Neural cell (in vitro differentiated cells): ENCODE results near the gene PCDHB14.
"Not testable (repeated sequence)": the region's sequence is repeated elsewhere in the genome, so short reads cannot be mapped to it uniquely, and the experiment has no call there.

Source experiments
- EP300 ChIP-seq: fragments of 450-650 bp; conservative IDR thresholded peaks from 2 replicates; pipeline ENCODE4 v1.6.1; 2014; ENCODE audit warnings: antibody characterized with exemption, mild to moderate bottlenecking, moderate library complexity; ENCODE audit not compliant: poor library complexity, severe bottlenecking
- EZH2 ChIP-seq: fragments of 200-600, 300-800 bp; shearing (Covaris generic), sonication (generic); IDR thresholded peaks from 2 replicates; pipeline ENCODE4 v1.6.1; 2014; ENCODE audit warnings: antibody characterized with exemption, low read length, borderline replicate concordance, mild to moderate bottlenecking; ENCODE audit not compliant: insufficient read depth, poor library complexity, severe bottlenecking
- MXI1 ChIP-seq: fragments of 450-650 bp; conservative IDR thresholded peaks from 2 replicates; pipeline ENCODE4 v1.6.1; 2014; ENCODE audit warnings: antibody characterized with exemption, mild to moderate bottlenecking; ENCODE audit not compliant: poor library complexity, severe bottlenecking
- POLR2AphosphoS5 ChIP-seq: IDR thresholded peaks from 2 replicates; pipeline ENCODE4 v1.6.1; 2012
- RAD21 ChIP-seq: fragments of 450-650 bp; conservative IDR thresholded peaks from 2 replicates; pipeline ENCODE4 v1.6.1; 2014; ENCODE audit warnings: antibody characterized with exemption, mild to moderate bottlenecking, moderate library complexity
- SMC3 ChIP-seq: fragments of 450-650 bp; conservative IDR thresholded peaks from 2 replicates; pipeline ENCODE4 v1.6.1; 2014; ENCODE audit warnings: antibody characterized with exemption, mild to moderate bottlenecking, moderate library complexity; ENCODE audit not compliant: poor library complexity
- TAF1 ChIP-seq: IDR thresholded peaks from 2 replicates; pipeline ENCODE4 v1.6.1; 2012; ENCODE audit warnings: low read depth
- TF ChIP-seq, protein P1 (sequence below): IDR thresholded peaks from 2 replicates; pipeline ENCODE4 v1.6.1; 2012; ENCODE audit warnings: borderline replicate concordance
- TF ChIP-seq, protein P2 (sequence below): fragments of 450-650 bp; IDR thresholded peaks from 2 replicates; pipeline ENCODE4 v1.5.1; 2014; ENCODE audit warnings: antibody characterized with exemption, mild to moderate bottlenecking, moderate library complexity; ENCODE audit not compliant: poor library complexity, severe bottlenecking

DNA sequence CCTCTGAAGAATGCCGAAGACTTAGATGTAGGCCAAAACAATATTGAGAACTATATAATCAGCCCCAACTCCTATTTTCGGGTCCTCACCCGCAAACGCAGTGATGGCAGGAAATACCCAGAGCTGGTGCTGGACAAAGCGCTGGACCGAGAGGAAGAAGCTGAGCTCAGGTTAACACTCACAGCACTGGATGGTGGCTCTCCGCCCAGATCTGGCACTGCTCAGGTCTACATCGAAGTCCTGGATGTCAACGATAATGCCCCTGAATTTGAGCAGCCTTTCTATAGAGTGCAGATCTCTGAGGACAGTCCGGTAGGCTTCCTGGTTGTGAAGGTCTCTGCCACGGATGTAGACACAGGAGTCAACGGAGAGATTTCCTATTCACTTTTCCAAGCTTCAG, 8.6 kb upstream of the PCDHB14 start:
- TF ChIP-seq EZH2, TAF1, MXI1, SMC3, POLR2AphosphoS5, RAD21, EP300: not testable (repeated sequence)
- TF ChIP-seq, protein P1, sequence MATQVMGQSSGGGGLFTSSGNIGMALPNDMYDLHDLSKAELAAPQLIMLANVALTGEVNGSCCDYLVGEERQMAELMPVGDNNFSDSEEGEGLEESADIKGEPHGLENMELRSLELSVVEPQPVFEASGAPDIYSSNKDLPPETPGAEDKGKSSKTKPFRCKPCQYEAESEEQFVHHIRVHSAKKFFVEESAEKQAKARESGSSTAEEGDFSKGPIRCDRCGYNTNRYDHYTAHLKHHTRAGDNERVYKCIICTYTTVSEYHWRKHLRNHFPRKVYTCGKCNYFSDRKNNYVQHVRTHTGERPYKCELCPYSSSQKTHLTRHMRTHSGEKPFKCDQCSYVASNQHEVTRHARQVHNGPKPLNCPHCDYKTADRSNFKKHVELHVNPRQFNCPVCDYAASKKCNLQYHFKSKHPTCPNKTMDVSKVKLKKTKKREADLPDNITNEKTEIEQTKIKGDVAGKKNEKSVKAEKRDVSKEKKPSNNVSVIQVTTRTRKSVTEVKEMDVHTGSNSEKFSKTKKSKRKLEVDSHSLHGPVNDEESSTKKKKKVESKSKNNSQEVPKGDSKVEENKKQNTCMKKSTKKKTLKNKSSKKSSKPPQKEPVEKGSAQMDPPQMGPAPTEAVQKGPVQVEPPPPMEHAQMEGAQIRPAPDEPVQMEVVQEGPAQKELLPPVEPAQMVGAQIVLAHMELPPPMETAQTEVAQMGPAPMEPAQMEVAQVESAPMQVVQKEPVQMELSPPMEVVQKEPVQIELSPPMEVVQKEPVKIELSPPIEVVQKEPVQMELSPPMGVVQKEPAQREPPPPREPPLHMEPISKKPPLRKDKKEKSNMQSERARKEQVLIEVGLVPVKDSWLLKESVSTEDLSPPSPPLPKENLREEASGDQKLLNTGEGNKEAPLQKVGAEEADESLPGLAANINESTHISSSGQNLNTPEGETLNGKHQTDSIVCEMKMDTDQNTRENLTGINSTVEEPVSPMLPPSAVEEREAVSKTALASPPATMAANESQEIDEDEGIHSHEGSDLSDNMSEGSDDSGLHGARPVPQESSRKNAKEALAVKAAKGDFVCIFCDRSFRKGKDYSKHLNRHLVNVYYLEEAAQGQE = not testable (repeated sequence)
- TF ChIP-seq, protein P2, sequence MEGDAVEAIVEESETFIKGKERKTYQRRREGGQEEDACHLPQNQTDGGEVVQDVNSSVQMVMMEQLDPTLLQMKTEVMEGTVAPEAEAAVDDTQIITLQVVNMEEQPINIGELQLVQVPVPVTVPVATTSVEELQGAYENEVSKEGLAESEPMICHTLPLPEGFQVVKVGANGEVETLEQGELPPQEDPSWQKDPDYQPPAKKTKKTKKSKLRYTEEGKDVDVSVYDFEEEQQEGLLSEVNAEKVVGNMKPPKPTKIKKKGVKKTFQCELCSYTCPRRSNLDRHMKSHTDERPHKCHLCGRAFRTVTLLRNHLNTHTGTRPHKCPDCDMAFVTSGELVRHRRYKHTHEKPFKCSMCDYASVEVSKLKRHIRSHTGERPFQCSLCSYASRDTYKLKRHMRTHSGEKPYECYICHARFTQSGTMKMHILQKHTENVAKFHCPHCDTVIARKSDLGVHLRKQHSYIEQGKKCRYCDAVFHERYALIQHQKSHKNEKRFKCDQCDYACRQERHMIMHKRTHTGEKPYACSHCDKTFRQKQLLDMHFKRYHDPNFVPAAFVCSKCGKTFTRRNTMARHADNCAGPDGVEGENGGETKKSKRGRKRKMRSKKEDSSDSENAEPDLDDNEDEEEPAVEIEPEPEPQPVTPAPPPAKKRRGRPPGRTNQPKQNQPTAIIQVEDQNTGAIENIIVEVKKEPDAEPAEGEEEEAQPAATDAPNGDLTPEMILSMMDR = not testable (repeated sequence)
